ENCODE measurements around the gene DGKK. TPM values are rescaled to one million over a fixed set of nuclear protein-coding genes. Genes with fewer than 3 reads are reported as not detected.

DGKK gene, protein sequence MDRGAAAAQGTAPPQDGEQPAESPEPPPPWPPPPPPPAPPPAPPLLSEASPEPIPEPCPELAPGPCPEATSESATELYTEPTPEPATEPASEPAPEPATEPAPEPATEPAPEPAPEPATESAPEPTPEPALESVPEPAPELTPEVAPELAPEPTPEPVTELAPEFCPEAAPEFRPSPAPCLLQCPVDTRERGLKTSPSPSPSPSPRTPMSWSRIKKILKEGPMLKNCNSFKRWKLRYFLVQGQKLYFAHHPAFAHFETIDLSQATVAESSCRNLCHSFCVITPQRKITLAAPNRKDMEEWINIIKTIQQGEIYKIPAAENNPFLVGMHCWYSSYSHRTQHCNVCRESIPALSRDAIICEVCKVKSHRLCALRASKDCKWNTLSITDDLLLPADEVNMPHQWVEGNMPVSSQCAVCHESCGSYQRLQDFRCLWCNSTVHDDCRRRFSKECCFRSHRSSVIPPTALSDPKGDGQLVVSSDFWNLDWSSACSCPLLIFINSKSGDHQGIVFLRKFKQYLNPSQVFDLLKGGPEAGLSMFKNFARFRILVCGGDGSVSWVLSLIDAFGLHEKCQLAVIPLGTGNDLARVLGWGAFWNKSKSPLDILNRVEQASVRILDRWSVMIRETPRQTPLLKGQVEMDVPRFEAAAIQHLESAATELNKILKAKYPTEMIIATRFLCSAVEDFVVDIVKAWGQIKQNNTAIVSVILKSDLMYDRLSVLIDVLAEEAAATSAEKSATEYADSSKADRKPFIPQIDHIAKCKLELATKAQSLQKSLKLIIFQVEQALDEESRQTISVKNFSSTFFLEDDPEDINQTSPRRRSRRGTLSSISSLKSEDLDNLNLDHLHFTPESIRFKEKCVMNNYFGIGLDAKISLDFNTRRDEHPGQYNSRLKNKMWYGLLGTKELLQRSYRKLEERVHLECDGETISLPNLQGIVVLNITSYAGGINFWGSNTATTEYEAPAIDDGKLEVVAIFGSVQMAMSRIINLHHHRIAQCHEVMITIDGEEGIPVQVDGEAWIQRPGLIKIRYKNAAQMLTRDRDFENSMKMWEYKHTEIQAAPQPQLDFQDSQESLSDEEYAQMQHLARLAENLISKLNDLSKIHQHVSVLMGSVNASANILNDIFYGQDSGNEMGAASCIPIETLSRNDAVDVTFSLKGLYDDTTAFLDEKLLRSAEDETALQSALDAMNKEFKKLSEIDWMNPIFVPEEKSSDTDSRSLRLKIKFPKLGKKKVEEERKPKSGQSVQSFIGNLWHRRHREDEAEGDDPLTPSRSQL
- total RNA-seq (2014; rRNA removed; shearing (Covaris generic)): not detected in 2 replicates

DNA sequence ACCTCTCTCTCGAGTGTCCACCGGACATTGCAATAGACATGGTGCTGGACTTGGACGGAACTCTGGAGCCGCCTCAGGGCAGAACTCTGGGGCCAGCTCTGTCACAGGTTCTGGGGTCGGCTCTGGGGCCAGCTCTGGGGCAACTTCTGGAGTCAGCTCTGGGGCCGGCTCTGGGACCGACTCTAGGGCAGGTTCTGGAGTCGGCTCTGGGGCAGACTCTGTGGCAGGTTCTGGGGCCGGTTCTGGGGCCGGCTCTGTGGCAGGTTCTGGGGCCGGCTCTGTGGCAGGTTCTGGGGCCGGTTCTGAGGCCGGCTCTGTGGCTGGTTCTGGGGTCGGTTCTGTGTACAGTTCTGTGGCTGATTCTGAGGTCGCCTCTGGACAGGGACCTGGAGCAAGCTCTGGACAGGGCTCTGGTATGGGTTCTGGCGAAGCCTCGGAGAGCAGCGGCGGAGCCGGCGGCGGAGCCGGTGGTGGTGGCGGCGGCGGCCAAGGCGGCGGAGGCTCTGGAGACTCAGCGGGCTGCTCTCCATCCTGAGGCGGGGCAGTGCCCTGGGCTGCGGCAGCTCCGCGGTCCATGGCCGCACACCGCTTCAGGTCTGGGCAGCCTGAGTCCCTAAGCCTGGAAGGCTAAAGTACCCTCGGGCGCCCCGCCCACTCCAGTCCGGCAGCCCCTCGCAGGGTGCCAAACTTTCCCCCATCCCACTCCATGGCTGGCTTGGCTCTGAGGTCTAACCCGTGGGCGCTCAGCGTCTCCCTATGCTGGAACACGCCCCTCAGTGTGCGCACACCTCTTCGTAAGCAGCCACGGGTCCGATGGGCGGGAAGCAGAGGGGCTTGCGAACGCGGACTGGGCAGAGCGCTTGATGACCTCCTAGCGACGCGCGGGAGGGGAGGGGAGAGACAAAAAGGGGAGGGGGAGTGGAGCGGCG, at the start of gene DGKK:
DGKK (minus strand) TSS at position 723 of the 929 bp plus-strand sequence; CDS start at position 576, 147 bp downstream.
- DNase-seq (ENCODE audit: low spot score): no peak

DNA sequence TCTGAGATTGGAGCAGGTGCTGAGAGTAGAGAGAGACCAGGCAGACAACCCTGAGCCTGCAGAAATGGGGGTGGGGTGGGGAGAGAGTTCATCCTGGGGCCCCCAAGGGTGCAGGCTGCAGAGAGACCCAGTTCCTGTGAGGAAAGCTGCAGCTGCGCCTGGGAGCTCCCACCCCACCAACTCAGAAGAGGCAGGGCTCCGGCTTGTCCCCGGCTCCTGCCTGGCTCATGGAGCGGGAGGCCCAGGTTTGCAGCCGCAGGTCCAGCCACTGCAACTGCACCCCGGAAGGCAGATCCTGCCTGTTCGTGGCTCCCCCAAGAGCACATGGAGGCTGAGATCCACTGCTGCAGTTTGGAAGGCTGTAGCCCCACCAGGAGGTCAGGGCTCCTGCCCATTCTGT, 44.2 kb upstream of the DGKK start:
- DNase-seq (ENCODE audit: low spot score): no peak

DNA sequence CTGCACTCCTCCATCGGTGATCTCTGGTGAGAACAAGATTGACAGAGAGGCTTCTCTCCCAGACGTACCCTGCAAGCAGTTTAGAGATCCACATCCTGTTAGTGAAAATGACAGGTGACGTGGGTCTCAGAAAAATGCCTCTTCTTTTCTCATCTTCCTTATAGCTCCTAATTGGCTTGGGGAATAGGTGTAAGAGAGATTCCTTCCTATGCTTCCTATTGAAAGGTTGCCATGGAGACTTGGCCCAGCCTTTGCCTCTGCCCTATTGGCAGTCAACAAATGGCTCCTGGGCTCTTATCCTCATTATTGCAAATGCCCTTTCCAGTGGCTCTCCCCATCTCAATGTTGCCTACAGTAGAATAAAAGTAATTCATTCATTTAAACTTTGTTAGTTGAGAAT, 26.5 kb upstream of the DGKK start:
- DNase-seq (ENCODE audit: low spot score): no peak

DNA sequence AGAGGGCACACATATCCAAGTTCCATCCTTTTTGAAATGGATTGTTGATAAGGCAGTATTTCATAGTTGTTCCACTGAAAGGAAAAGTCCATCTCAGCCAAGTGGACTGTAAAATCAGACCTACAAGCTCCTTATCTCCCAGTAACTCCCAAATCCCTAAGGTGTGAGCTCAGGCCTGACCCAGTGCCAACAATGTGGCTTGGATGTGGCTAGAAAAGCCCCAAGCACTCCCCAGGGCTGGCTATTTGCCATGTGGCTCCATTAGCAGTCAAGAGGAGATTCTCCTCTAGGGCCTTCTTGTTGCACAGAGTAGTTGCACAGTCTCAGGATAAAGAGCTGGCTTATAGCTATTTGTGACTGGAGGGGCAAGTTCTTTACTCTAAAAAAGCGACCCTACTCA, 25.0 kb upstream of the DGKK start:
- DNase-seq (ENCODE audit: low spot score): no peak

DNA sequence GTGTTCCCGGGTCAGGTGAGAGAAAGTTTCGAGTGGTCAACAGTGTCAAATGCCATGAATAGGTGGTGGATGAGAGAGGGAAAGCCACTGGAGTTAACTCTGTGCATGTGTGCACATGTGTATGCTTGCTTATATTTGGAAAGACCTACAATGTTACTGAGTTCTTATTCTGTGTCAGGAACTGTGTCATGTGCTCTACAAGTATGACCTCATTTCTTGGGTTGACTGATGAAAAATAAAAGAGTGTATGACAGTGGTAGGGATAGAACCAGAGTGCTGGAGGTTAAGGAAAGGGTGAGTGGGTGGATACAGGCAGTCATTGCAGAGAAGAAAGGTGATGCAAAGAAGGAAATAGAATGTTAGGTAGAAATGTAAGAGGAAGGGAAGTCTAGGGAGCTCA, 22.1 kb upstream of the DGKK start:
- DNase-seq (ENCODE audit: low spot score): no peak

DNA sequence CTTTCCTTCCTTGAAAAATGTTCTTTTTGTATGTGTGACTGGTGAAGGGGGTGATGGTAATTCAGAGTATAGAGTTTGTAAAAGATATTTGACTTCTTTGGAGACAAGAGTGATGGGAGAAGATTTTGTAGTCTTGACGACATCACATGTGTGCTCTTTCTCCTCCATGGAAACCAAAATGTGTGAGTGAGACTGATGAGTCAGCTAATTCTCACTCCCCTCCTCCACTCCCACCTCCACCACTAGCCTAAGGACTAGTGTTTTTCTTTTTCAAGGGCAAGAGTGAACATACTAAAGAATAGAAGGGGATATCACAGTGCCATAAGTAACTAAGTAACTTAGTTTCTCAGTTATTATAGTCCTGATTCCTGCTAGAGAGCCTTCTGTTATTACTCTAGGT, 14.0 kb upstream of the DGKK start:
- DNase-seq (ENCODE audit: low spot score): no peak

DNA sequence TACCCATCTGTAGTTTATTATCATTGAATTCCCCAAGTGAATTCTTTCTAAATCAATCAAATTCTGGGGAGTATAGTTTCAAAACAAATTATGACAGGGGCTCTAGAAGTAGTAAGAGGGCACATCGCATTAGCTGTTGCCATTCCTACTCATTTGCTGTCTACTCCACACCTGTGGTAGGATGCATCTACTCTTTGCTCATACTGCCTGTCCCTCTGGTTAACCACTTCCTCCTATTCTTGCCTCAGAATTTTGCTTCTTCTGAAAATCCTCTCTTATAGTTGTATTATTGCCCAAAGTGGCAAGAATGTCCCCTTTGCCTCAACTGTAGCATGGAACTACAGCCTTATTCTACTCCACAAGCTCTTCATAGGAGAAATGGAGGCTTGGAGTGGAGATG, 12.7 kb upstream of the DGKK start:
- DNase-seq (ENCODE audit: low spot score): no peak

DNA sequence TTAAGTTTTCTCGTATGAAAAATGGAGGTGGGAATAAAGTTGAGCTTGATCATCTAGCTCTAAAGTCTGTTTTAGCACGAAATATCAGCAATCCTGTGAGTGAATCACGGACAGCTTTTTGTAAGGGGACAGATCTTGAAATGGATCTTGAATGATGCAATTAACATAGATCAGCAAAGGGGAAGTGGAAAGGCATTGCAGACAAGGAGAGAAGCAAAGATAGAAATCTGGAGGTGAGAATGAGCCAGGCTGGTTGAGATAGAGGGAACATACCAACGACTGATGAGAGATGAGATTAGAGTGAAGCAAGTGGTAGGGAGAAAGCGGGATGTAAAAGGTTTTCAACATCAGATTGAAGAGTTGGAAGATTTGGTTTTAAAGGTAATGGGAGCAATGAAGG, 4.6 kb upstream of the DGKK start:
- no peak for DNase-seq (ENCODE audit: low spot score)

DNA sequence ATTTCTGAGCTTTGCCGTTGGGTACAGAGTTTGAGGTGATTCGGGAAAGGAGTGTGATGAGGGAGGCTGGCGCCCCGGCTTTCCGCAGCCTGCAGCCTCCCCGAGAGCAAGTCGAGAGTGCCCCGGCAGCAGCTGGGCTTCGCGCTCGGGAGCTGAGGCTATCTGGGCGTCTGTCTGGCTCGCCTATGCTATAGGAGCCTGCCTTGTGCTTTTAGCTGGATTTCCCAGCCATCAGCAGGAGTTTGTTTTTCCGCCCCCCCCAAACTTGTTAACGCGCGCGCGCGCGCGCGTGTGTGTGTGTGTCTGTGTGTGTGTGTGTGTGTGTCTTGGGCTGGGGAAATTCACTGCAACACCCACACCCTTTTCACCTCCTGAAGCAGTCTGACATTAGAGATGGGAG, 765 bp upstream of the DGKK start:
- DNase-seq (ENCODE audit: low spot score): no peak

DNA sequence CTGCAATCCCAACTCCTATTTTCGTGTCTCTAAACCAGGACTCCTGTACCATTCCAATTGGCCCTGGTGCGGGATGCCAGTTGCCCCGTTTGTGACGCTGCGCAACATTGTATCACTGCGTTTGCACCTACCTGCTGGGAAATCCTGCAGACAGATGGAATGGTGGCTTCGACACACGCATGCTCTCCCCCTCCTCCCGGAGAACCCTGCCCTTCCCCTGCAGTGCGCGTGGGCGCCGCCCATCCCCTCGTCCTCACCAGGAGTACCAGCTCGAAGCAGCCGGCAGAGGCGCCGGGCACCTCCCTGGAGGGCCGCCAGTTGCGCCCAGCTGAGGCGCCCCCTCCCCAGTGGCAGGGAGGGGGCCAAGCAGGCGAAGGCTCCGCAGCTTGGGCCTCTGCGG, 1.4 kb downstream of the DGKK start:
- DNase-seq (ENCODE audit: low spot score): no peak

DNA sequence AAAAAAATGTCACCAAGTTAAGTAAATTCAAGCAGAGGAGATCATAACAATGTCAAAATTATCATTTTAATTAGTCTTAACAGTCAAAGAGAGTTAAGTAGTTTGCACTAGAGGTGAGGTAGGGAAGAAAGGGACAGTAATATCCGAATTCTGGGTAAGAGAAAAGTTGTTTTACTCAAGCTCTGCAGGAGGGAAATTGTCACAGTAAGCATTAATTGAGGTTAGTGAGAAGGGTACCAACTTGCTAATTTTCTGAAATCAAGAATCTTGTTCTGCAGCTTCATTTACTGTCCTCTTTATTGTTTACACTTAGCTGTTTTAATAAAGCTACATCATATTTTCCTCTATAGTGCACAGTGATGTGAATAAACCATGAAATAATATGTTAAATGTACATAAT, 11.0 kb downstream of the DGKK start:
- no peak for DNase-seq (ENCODE audit: low spot score)

DNA sequence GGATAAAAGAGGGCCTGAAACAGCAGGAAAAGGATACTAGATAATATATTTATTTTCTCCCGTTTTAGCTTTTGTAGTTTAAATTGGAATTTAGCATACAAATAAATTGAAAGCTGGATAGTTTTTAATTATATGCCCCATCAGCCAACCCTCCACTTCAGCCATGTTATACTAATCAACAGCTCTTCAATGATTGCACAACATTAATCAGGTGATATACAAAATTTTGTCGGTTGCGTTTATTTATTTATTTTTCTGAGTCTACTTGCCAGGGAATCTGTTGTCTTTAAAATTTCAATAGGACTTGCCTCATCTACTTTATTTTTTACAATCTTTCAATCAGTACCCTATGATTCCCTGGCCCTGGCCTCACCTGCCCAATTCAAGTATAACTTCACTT, 12.1 kb downstream of the DGKK start:
- no peak for DNase-seq (ENCODE audit: low spot score)

DNA sequence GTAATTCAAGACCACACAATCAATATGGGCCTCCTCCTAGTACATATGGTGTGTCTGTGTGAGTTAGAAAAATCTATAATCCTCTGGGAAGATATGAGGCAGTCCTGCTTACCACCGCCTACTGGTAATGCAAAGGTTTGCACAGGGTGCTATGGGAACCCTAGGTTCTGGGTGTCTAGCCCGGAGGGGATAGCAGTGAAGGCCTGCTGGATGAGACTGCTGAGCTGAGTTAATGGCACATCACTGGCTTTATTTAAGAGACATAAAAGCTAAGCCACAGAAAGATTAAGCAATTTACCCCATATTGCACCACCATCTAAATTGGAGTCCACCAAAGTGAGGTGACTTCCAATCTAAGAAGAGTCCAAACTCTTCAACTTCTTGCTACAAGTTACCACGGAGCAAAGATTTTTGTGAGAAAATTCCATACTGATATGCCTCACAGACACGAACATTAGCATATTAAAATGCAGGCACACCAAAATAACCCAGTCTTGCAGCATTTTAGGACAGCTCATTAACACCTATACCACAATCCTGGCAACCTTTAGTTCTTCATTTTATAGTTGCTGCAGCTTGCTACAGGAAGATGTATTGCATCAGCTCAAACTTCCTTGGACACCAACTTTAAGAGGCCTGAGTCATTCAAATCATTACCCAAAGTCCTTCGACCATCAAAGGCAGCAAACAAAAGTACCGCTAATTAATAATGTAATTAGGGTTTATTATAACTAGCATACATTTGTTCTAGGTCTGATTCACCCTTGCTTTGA, 13.7 kb downstream of the DGKK start:
- no peak for DNase-seq (ENCODE audit: low spot score)

DNA sequence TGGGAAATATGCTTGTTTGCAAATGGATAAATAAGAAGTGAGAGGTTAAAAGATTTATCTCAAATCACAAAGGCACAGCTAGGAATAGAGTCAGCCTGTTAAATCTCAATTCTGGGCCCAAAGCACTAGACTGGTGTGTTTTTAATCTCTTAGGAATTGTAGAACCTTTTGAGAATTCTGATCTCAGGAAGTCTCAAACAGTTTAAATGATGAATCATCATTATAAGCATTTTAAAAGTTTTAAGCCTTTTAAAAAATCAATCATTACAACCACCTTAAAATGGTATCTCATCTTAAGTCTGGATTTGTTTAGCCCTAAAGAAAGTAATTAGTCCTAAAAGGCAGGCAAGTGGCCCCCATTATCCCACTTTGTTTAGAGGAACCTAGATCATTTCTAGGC, 17.8 kb downstream of the DGKK start:
- DNase-seq (ENCODE audit: low spot score): no peak

DNA sequence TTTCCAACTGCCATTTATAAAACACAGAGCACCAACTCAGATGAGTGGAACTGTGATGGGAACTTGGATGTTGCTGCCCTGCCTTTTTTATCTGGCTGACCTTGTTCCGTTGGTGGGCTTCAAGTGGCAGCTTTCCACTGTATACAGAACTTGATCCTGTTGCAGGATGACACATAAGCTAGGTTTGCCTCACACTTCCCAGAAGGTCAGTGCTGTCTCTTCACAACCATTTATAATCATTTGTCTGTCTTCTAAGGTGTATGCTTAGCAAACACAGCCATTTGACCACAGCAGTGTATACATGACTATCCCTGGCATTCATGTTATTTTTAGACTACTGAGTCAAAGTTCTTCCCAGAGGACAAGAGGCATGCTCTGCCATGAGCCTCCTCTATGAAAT, 20.3 kb downstream of the DGKK start:
- no peak for DNase-seq (ENCODE audit: low spot score)

DNA sequence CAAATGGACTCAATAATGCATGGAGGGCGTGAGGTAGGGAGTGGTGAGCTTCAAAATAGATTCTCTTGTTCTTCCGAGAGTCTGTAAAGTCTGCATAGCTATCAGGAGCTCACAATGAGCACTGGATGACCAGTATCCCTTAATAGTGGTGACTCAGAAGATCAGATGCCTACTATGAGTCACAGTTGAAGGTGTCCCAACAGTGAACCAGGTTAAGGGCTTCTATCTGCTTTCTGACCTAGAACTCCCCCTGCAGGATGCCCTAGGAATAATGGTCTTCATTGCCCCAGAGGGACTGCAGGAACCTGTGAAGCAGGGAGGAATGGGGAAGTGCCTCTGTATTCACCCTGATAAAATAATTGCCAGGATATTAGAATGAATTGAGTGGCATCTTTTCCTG, 22.1 kb downstream of the DGKK start:
- peak; percentile 58 for DNase-seq (ENCODE audit: low spot score)

DNA sequence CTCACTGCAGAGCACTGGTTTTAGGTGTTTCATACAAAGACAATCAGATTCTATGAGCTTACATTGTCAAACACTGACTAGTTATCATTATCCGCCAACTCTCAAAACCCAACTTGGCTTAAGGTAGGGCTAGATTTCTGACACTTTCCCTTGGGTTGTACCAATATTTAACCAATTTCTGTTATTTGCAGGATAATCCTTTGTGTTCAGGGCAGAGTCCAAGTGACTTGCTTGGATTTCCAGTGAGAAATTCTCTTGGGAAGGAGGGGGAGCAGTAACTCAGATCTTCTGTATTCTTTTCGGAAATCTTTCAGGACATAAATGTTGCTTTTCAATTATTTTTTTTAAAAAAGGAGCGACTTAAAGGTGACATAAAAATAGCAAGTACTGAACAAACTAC, 23.1 kb downstream of the DGKK start:
- DNase-seq (ENCODE audit: low spot score): no peak

DNA sequence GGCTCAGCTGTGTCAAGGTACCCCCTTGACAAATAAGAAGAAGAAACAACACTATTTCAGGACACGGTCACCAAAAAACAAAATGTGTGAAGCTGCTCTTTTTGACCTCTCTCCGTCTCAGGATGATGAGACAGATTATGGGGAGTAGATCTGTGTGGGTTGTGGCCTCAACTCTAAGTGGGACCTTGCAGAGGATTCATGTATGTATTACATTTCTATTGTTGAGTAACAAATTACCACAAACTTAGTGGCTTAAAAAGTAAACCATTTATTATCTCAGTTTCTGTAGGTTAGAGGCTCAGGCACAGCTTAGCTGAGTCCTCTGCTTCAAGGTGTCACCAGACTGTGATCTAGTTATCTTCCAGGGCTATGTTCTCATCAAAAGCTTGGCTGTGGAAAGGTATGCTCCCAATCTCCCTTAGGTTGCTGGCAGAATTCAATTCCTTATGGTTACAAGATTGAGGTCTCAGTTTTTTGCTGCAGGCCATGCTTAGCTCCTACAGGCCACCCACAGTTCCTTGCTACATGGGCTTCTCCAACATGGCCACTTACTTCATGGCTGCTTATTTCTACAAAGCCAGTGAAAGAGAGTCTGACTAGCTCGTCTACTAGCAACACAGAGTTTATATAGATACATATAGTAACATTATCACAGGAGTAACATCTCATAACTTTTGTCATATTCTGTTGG, 28.1 kb downstream of the DGKK start:
- DNase-seq (ENCODE audit: low spot score): no peak

DNA sequence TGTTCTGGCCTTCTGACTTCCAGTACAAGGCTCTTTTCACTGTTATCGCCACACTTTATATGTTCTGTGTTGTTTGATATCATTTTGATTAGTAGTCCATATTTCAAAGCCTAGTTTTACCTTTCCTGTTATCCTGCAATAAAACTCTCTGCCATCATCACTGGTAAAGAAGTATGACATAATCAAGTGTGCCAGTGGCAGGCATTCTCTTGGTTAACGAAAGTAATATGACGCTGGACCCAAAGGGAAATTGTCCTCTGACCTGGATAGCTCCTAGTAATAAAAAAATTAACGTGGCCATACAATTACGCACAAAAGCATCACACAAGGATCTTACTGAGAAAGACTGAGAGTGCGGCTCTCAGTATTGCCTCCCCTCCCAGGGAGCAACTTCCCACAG, 33.8 kb downstream of the DGKK start:
- no peak for DNase-seq (ENCODE audit: low spot score)
